GM23338 (cell line): ENCODE data around the gene PRR19.

Source experiments
- CTCF ChIP-seq, 2 experiments: fragments of 200-600 bp in 1 of 2; sonication (generic) in 1 of 2; conservative IDR thresholded peaks; 2 replicates each; pipeline versions ENCODE4 v1.5.1 to v1.6.1; 2016 to 2017; ENCODE audit warnings: antibody characterized with exemption in 2 of 2, low read depth in 2 of 2, mild to moderate bottlenecking in 2 of 2, moderate library complexity in 1 of 2
- EZH2 ChIP-seq: fragments of 200-600 bp; sonication (generic); IDR thresholded peaks from one replicate; pipeline ENCODE4 v1.8.0; 2017; ENCODE audit warnings: antibody characterized with exemption, mild to moderate bottlenecking, low read depth; ENCODE audit not compliant: unreplicated experiment
- EZH2phosphoT487 ChIP-seq: fragments of 200-600 bp; sonication (generic); IDR thresholded peaks from one replicate; pipeline ENCODE4 v1.8.1; 2018; ENCODE audit warnings: antibody characterized with exemption; ENCODE audit not compliant: unreplicated experiment
- ZNF114 ChIP-seq: fragments of 250-450 bp; sonication (Bioruptor Pico); IDR thresholded peaks from 2 replicates; pipeline ENCODE4 v1.5.0; 2020; ENCODE audit warnings: mild to moderate bottlenecking, moderate library complexity

GRCh38 chr19:42323473-42323851 lies 21.5 kb downstream of the PRR19 start:
- no peak for TF ChIP-seq CTCF (conservative IDR thresholded peaks at IDR 0.05; ENCODE audit: low read depth in 2 of 2)
- no peak for TF ChIP-seq ZNF114 (CRISPR knock-in tag)
- no peak for TF ChIP-seq EZH2
- TF ChIP-seq EZH2phosphoT487: no peak
